NCI-H1417 (cell line): ENCODE results near the gene CYTH1.

Experiments used
- DNase-seq, 3 experiments: peaks; one replicate each; lab custom pipeline; 2025; lab: John Stamatoyannopoulos, UW

The CYTH1 gene

DNA sequence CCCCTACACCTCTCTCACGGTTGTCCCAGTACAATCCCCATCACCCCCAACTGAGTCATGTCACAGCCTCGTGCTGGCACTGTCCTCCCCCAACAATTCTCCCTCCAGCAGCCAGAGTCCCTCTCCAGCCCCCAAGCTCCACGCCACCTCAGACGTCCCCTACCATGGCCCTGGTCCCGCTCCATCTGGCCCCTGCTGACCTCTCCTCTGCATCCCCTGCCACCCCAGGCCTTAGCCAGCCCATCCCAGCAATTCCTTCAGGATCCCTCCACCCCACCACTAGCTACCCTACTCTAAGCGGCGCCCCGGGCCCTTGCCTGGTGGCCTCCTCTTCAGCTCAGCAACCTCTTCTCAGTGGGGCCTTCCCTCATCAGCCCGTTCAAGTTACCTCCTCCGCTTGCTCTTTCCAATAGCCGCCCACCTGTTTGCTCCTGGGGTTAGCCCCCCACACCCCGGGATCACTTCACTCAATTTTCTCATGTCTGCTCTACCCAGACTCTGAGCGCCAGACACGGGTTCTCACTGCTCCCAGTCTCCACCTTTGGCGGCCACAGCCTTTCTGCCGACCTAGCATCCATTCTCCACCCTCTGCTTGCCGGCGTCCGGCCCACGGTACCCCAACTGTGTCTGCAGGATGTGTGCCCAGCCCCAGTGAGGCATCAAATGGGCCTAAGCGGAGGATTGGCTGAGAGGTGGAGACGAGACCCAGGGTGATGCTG, 112.7 kb downstream of the CYTH1 start:
- DNase-seq, result no peak

DNA sequence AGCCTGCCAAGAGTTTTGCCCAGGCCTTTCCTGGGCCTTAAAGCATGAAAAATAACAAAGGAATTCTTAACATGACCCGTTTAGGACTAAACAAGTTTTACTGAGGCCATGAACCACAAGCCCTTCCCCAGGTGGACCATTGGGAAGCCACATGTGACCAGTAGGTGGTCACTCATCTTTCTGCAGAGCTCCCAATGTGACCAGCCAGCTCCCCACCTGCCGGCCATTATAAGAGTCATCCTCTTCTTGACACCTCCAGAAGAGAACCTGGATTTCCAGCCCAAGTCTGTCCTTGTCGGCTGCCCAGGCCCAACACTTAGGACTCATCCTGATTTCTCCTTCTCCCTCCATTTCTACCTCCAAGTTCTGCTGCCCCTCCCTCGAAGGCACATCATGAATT, 113.2 kb downstream of the CYTH1 start:
- no peak for DNase-seq

DNA sequence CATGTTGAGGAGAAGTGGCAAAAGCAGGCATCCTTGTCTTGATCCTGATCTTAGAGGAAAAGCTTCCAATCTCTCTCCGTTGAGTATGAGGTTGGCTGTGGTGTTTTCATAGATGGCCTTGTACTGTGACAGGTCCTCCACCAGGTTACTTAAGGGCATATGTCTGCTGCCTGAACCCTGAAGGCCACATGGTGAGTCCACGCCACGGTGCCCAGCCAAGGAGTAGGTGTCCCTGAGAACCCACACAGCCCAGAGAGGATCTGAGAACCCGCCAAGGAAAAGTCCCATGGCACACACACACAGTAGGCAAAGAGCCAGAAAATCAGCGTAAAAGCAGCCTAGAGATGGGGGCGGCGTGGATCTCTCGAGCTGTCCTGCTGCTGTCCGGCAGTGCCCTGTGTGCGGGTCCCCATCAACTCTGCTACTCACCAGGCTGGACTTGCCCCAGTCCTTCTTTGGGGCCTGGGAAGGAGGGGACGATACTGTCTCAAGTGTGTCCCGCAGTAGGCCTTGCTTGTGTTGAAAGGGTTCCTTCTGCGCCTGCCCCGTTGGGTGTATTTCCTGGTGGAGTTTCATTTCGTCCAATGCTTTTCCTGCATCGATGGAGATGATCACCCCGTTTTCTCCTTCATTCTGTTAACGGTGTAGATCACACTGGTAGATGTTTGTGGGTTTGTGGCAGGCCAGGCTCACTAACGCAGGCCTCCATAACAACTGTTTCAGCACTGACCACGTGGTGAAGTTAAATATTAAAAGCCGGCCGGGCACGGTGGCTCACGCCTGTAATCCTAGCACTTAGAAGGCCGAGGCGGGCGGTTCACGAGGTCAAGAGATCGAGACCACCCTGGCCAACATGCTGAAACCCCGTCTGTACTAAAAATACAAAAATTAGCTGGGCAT, 114.1 kb downstream of the CYTH1 start:
- no peak for DNase-seq

DNA sequence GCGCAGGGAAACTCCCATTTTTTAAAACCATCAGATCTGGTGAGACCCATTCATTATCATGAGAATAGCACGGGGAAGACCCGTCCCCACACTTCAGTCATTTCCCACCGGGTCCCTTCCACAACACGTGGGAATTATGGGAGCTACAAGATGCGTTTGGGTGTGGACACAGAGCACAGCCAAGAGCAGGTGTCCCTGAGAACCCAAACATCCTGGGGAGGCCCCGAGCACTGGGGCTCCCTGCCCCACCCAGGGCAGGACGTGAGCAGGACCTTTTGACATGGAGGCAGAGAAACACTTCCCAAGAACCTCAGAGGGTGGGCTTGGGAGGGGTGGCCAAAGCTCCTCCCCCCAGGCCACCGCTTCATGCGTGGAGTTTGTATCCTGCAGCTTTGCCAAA, 115.0 kb downstream of the CYTH1 start:
- no peak for DNase-seq

DNA sequence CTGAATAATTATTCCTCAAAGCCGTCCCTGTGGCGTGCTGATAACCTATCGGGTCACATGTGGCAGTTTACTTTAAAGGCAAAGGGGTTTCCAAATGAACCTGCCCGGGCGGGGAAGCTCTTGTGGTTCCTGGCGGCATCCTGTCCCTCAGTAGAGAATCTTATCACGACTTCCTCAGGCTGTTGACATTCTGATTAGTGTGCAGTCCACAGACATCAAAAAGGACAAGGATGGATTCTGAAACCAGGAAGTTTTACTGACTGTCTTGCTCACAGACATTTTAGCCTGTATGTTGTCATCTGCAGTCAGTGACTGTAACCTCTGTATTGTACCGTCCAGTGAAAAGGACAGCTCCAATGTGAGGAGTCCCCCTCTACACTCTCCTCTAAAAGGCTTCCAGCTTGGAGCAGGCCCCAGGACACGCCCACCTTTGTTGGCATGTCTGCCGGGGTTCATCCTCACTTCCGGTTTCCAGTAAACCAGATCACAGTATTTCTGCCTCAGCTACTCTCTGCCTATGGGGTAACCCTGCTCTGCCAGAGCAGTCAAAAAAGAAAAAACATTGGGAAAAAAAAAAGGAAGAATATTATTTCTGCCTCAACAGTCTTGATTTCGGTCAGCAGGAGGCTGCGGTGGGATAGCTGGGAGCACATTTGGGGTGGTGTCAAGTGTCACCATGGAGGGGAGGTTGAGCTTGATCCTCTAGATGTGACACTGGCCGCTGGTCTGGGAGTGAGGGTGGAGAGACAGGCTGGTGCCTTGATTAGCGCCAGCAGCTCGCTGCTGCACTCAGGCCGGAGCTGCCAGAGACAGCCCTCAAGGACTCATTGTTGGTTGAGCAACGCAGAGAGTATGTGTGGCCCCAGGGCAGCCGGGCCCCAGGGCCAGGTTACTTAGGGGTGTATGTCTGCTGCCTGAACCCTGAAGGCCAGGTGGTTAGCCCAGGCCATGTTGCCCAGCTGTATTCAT, 115.8 kb downstream of the CYTH1 start:
- DNase-seq, result no peak

DNA sequence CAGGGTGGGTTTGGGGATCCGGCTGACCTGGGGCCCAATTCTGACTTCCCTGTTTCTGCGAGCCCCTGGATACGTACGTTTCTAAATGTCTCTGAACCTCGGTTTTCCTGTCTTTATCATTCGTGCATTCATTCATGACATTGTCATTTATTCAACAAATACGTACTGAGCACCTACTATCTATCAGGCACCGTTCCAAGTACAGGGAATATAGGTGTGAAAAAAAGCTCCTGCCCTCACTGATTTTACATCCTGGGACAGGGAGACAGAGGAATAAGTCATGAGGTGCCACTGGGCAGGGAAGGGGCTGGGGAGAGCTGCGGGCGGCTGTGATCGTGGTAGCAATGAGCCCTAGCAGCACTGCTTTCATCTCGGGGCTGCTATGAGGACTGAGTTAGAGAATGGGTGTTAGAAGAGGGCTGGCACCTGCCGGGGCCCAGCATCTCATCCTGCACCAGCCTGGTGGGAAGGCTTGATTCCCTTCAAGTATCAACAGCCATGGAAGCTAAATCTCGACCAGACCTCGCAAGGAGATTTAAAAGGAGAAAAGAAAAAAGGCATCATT, 116.6 kb downstream of the CYTH1 start:
- DNase-seq, result no peak

DNA sequence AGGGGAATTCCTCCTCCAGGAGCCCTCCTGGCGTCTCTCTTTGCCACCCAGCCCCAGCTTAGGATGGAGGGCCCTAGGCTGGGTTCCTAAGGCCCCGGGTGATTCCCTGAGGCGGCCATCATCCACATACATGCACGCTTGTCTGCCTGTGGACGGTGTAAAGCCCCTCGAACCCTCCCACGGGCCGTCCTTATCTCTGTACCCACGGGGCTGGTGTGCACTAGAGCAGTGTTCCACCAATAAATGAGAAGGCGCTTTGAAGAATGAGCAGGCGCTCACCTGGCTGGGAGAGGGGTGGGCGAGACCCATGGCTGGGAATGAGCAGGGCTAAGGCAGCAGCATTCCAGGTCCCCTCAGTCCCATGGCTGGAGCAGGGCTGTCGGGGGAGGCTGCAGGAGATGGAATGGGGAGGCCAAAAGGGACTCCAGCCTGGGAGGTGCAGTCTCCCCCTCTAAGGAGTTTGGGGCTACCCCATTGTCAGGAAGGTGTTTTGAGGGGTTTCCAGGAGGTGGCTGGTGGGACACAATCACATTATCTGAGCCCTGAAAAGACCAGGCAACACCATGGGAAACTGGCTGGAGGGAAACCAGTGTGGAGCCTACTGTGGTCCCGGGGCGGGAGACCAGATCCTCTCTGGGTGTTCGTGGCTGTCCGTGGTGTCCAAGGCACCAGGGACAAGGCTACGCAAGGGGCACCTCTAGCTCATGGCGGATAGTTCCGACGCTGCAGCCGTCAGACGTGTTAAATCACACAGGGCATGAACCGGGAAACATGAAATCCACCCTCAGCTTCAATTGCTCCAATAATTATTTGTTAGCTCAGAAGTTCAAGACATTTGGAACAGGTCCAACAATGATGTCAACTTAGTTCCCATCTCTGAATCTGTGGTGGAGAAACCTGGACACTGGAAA, 117.3 kb downstream of the CYTH1 start:
- peak in 2 of 3 experiments; percentile 7 to 63 for DNase-seq

DNA sequence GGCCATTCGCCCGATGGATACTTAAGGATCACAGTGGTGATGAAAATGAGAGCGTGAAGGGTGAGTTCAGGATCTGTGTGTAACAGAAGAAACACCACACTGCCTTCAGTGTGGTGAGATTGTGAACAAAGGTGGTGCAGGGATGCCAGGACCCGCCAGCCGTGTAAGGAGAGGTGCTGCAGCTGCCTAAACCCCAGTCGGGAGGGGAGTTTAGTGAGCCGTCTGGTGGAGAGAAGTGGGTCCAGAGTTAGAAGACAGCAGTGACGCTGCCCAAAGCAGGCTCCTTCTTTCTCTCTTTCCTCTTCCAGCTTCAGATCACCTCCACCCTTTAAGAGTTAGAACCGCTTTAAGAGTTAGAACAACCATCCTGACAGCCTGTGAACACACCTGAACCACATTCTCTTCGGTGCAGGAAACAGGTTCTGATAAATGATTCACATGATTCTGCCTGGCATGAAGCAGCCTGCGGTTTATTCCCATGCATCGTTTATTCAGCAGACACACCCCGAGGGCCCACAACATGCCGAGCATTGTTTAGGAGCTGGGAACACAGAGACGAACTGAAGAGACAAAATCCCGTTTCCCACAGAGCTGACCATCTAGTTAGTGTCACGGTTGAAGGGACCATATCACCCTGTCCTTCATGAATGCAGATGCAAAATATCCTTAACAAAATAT, 120.8 kb downstream of the CYTH1 start:
- DNase-seq, result peak in 1 of 3 experiments; percentile 19

DNA sequence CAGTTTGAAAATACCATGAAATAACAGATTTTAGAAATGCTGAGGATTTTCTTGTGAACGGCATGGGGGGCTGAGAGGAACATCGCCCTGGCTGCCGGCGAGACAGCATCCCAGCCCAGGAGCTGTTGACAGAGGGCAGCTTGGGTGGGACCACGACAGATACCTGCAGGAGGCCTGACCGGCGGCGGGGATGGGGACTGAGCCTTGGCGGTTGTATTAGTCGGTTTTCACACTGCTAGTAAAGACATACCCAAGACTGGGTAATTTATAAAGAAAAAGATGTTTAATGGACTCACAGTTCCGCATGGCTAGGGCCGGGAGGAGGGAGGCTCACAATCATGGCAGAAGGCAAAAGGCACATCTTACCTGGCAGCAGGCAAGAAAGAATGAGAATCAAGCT, 122.5 kb downstream of the CYTH1 start:
- DNase-seq, result no peak

DNA sequence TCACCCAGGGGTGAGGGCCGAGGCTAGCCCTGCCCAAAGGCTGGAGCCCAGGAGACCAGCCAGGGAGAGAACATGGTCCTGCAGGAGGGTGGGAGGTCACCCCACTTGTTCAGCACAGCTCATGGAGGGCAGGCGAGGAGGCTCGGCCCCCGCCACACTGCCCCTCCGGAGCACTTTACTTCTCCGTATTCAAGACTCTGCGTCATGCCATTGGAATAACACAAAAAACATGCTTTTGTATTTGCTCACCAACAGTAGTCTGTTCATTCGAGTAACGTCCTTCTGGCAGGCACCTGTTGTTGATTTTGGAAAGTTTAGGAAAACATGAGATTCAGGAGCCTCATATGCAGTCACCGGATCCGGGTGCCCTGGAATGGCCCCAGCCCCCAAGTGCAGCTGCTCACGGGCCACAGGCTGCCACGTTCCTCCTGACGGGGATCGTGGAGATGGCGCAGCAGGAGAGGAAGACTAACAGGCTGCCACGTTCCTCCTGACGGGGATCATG, 123.7 kb downstream of the CYTH1 start:
- DNase-seq, result no peak

DNA sequence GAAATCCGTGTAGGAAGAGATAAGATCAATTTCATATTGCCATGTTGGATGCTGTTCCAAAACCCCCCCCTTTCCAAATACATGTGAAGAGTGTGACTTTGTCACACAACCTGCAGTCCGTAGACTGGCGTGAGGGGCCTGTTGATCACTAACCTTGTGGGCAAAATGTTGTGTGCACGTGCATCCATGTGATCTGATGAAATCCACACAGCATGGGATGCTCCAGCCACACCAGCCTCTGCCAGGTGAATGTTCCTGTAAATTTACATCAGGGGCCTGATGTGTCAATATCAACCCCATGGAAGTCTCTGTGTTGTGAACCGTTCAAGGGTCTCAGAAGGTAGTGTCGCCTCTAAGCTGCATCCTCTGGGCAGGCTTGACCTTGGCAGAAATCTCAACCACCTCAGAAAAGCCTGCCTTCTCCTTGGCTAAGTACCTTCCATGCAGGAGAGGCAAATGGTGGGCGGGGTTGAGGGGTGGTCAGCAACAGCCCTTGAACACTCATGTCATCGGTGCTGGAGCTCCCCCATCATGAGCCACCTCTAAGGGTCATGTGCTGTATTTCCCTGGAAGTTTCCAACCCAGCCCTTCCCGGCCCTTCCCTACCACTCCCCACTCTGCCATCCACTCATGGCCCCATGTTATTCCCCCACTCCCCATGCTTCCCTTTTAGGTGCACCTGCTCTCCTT, 126.7 kb downstream of the CYTH1 start:
- DNase-seq, result no peak

DNA sequence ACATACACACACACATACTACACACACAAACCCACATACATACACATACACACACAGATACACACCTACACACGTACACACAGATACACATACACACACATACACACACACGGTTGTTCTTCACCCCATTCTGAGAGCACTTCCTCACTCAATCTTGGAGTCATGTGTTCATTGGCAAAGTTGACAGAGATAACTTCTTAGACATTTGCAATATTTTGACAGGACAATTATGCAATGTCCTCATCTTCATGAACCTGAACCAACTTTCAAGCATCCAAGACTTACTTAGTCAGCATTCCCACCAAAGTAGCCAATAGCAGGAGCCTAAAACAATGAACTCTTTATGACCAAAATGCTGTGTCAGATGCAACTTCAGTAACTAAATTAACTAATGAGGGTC, 127.7 kb downstream of the CYTH1 start:
- no peak for DNase-seq

DNA sequence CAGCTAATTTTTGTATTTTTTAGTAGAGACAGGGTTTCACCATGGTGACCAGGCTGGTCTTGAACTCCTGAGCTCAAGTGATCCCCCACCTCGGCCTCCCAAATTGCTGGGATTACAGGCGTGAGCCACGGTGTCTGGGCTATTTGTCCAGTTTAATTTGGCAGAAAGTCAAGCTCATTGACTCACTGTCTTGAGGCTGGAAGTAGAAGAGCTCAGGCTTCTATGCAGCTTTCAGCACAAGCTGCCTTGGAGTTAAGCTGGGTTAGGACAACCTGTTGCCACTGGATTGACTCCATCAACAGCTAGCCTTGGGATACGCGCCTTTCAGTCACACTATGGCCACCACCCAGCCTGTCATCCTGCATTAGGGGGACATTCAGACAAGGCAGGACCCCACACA, 128.7 kb downstream of the CYTH1 start:
- no peak for DNase-seq

DNA sequence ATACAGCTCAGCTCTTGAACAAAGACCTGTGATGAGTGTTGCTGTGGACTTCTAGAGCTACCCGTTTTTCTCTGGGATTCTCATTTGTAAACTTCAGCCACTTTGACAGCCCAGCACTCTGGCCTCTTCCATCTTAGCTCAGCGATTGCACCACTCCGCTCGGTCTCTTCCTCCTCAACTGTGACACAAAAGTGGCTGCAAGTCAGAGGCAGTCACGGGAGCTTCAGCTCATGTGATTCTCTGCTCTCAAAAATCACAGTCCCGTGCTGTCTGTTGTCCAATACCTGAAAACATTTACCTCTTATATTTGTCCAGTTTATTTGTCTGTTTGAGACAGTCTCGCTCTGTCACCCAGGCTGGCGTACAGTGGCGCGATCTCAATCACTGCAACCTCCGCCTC, 129.2 kb downstream of the CYTH1 start:
- no peak for DNase-seq

DNA sequence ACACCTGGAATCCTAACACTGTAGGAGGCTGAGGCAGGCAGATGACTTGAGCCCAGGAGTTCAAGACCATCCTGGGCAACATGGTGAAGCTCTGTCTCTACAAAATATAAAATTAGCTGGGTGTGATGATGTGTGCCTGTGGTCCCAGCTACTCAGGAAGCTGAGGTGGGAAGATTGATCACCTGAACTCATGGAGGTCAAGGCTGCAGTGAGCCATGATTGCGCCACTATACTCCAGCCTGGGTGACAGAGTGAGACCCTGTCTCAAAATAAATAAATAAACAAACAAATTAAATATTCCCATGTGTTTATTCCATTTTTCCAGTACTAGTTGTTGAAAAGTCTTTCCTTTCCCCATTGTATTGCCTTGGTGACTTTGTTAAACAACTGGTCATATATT, 130.0 kb downstream of the CYTH1 start:
- DNase-seq, result no peak

DNA sequence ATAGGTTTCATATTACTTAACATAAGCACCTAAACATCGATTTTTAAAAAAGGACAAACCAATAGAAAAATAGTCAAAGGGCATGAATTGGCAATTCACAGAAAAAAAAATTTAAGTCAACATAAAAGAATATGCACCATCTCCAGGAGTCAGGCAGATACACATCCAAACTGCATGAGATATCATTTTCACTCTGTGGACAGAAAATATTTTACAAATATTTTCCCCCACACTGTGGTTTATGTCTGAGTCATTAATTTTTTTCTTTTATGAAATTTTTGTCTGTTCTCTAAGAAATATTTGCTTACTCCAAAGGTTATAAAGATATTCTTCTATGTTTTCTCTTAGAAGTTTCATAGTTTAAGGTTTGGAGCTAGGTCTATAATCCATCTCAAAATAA, 130.5 kb downstream of the CYTH1 start:
- DNase-seq, result no peak

DNA sequence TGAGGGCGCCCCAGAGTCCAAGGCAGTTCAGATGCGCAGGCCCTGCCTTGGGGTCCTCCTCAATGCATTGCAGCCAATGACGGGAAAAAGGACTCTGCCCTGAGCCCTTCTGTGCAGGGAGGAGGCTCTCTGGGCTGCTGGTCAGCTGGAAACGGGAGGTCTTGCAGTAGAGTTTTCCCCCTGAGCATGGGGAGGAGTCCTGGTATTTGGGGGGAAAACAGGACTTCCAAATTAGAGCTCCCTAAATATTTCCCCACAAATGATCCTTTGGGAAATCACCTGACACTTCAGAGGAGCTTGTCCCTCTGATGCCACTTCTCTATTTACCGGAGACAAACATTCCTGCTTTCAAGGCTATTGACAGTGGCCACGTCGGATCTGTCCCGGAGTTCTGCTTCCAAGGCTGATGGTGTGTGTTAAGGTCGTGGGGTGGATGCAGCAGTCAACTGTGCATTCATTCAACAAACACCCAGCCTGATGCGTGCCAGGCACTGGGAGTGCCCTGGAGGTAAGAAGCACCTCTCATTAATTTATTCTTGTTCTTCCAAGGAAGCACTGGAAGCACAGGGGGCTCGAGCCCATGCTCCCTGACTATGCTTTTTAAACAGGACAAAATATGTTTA, 131.9 kb downstream of the CYTH1 start:
- DNase-seq, result no peak

DNA sequence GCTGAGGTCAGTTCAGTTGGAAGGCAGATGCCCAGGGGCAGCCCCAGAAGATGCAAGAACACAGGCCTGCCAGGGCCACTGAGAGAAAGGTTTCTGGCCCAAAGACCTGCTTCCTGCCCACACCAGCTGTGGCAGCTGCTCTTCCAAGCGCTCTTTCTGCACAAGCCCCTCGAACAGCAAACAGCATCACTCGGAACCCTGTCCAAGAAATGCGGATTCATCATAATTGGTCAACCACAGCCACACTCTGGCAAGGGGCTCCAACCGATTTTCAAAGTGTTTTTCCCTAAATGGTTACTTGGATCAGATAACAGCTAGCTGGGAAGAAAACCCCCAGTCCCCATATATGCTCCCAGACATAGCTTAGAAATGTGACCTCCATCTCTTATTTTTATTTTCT, 133.8 kb downstream of the CYTH1 start:
- DNase-seq, result no peak

DNA sequence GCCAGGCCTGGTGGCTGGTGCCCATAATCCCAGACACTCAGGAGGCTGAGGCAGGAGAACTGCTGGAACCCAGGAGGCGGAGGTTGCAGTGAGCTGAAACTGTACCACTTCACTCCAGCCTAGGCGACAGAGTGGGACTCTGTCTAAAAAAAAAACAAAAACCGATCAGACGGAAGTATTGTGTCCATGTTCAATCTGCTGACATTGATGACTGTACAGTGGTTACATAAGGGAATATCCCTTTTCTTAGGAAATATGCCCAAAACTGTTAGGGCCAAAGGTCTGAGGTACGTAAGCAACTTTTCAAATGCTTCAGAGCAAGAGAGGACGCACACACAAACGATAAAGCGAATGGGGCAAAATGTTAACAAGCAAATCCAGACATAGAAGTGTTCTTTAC, 135.0 kb downstream of the CYTH1 start:
- no peak for DNase-seq
